NK-92 (cell line): ENCODE data around the gene DNAL4.

Source experiments
- DNase-seq: peaks from one replicate; lab custom pipeline; 2025; ENCODE audit not compliant: unreplicated experiment; lab: John Stamatoyannopoulos, UW

DNAL4 gene

DNA sequence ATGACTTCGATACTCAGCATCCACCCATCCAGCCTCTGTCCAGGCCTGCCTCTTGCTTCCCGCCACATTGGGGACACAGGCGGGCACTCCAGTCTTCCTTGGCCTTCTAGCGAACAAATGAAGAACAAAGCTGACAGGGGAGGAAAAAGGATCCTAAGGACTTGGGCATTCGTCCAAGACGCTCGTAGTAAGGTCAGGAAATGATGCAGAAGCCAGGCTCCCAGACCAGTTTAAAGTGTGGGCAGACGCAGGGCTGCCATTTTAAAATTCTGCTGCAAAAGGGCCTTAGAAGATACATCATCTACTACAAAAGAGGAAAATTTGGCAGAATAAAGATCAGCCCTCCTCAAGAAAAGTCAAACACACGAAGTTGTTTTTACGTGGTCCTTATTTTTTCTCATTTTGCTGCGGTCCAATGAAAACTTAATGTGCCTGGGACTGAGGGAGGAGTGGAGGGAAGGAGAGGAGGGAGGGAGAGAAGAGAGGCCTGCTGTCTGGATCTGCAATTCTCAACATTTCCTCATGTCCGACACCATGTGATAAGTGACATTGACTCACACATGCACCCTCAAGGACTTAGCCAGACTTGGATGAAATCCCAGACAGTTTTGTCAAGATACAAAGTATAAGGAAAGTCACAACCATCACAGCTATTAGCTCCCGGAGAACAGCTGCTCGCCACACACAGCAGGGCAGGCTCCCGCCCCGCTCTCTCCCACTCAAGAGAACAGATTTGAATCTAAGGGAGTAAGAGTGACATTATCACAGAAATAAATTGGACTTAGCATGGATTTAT, 5.7 kb downstream of the DNAL4 start:
- DNase-seq, result no peak

DNA sequence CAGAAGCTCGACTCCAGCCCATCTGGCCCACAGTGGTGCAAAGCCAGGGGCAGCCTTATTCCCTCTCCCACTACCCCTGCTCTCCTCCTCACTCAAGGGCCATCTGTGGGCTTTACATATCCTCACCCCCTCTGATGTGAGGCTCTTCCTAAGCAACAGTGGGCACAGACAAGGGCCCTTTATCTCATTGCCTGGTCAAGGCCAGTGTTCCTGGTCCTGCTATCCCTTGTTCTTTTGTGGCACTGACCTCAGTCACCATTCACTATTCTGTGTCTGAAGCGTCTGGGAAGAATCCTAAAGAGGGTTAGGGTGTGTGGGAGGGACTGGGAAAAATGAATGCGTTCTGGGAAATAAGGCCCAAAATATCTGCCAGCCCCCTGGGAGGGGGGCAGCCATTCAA, 7.3 kb downstream of the DNAL4 start:
- DNase-seq, result no peak

DNA sequence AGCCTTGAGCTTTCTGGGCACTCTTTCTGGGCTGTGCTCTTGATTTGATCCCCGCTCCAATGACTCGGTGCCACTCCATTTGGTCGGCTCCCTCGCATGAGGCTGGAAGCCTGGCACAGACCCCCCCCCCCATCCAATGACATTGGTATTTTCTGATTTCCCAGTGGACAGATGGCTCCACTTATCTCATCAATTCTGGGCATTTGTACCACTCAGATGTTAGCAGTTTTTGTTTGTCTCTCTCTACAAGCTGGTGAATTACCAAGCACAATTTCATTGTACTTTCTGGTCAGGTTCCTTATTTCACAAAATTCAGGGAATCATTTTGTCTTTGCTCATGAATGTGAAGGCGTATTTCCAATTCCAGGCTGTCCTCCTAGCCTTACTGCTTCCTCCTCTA, 9.1 kb downstream of the DNAL4 start:
- DNase-seq, result no peak

- DNase-seq, result no peak
Observed at GRCh38 chr22:38784035-38784434, 9.9 kb downstream of the DNAL4 start.

GRCh38 chr22:38783095-38783615, 10.8 kb downstream of the DNAL4 start:
- no peak for DNase-seq

DNA sequence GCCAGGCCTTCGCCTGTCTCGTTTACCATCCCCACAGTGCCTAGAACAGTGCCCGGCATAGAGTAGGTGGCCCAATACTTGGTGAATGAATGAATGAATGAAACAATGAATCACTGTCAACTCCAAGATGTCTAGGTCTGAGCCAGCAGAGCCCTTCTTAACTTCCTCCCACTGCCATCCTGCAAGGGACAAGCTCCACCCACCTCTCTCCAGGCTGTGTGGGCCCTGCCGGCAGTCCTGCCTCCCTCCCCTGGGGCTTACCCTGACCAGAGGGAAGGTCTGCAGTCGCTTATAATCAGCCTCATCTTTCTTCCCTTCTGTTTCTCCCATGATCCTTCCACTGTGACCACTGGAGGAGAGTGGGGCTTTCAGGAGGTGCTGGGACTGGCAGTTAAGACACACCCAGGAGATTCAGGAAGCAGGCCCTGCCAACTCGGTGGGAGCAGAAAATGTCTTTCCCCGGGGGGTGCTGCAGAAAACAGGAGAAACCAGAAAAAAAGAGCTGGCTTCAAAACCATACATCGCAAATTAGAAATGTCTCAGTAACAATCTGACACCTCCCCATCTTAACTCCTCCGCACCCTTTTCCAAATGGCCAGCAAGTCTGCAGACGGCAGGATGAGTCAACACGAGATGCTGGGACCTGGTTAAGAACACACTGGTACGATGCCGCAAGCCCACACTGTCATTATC, 11.4 kb downstream of the DNAL4 start:
- DNase-seq, result no peak

- no peak for DNase-seq
Observed at GRCh38 chr22:38781033-38781432, 12.9 kb downstream of the DNAL4 start.

DNA sequence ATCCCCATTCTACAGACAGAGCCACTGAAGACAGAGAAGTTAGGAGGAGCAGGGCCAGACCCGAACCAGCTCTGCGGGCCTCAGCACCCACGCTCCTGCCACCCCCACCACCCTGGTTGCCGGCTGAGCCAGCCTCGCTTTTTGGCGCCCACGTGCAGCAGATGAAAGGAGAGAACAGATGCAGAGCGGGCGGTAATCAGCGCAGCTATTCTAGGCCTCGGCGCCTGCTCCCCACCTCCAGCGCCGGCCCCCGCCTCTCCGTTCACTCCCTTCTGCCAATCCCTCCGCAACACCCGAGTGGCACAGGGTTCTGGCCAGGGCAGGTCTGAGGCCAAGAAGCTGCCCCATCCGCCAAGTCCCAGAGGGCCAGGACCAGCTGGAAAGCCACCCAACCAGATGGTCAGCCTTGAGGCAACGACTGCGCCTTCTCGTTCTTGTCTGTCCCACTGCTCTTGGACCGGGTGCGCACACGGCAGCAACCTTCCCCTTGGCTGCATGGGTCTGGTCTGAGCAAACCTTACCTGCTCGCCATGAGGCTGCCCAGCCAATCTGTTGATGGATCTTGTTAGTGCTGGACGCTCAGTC, 16.8 kb downstream of the DNAL4 start:
- no peak for DNase-seq

GRCh38 chr22:38776086-38776485, 17.9 kb downstream of the DNAL4 start:
- DNase-seq, result no peak

DNA sequence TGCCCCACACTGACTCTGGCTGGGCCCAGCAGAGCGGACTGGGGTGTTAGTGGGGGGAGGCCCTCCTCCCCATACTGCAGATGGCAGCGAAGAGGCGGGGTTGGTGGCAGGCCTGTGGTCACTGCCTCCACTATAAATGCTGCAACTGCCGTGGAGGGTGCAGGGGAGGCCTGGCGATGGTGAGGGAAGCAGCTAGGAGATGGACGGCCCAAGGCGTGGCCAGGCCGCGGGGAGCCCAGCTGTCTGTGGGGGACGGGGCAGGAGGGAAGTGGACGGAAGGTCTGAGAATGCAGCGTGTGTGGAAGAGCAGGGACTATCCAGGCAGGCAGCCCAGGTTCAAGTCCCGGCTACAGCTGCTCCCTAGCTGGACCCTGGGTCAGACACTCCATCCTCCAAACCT, 18.3 kb downstream of the DNAL4 start:
- no peak for DNase-seq

DNA sequence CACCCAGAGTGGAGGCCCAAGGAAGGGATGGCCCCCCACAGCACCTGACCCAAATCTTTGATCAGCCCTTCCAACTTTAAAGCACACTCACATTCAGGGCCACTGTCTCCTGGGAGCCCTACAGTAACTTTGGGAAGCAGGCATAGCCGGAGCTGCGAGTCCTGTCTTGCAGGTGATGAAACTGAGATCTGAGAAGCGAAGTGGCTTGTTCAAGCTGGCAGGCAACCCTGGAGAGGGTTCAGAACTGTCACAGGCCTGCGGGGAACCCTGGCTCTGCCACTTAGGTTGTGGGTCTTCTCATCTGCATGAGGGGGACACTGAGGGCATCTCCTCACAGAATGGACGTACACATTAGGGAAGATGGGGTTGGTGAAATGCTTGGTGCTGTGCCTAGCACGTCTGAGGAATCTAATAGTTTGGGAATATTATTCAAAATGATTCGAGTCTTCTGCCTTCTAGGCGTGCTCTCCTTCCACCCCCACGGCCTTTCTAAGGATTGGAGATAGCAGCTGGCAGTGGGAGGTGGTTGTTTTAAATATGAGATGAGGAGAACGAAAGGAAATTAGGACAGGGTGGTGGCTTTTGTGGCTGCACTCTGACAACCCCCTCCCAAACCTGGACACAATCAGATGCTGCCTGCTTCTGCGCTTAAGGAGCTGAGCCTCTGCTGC, 19.3 kb downstream of the DNAL4 start:
- no peak for DNase-seq

DNA sequence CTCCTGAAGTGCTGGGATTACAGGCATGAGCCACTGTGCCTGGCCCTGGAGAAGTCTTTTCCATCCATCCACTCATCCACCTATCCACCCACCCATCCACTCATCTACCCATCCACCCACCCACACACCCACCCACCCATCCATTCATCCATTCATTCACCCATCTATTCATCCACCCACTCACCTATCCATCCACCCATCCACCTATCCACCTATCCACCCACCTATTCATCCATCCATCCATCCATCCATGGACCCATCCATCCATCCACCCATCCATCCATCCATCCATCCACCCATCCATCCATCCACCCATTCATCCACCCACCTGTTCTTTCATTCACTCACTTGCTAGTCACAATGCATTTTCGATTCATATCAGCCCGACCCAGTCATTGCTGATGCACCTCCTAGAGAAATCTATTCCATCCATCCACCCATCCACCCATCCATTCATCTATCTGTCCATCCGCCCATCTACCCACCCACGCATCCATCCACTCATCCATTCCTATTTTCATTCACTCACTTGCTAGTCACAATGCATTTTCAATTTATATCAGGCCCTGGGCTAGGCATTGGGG, 20.5 kb downstream of the DNAL4 start:
- DNase-seq, result no peak

- no peak for DNase-seq
Observed at GRCh38 chr22:38772623-38772873, 21.4 kb downstream of the DNAL4 start.

GRCh38 chr22:38770257-38770949, 23.5 kb downstream of the DNAL4 start:
- DNase-seq, result no peak

DNA sequence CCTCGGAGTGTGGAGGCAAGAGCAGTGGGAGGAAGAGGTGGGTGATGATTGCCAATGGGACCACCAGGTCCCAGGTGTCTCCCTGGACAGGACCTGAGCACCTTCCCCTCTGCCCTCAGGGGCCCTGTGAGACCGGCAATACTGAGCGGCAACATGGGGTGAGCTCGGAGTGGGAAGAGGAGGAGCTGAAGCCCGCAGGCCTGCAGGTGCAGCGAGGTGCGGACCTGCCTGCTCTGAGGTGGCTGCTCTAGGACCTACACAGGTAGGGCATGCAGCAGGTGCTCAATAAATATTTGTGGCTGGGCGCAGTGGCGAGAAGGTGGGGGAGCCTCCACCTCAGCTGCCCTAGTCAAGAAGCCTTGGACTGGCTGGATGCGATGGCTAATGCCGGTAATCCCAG, 25.9 kb downstream of the DNAL4 start:
- no peak for DNase-seq

DNA sequence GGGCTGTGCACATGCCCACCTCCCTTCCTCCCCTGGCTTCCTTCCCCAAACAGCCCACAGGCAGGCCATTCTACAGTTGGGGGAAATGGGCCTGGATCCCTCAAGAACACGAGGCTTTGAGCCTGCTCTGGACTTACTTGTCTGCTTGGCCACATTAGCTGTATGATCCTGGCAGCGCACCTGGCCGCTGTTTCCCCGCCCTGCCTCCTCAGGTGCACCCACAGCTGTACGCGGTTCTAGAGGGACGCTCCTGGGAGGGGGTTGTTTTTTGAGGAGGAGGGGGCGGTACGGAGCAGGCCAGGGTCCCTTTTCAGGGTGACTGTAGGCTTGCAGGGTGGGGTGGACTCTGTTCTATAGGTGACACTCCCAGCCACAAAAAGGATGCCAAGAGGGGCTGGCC, 26.6 kb downstream of the DNAL4 start:
- no peak for DNase-seq

DNA sequence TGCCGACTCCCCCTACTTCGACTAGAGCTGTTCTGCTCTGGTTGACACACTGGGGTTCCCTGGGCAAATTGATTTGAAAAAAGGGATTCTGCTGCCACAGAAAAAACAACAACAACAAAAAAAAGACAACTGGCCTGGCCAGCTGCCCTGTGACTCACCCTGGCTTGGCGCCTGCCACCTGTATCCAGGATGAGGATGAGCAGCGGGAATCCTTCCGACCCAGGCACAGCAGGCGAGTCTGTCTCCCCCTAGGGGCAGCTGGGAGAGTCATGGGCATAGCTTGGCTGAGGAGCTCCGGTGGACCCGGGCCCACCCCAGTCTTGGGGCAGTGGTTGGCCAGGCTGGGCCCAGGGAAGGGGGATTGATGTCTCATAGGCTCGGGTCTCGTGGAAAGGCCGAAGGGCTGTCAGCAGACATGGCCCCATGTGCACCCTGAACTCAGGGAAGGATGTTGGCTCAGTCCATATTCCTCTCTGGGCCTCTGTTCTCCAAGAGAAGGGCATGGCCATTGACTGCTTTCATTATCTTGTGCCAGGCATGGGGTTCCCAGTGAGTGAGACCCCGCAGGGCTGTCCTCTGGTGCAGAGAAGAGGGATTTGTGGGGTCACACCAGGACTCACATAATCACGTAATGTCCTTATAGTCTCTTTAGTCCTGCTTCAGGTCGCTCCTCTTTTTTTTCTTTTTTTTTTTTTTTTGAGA, 27.7 kb downstream of the DNAL4 start:
- no peak for DNase-seq

DNA sequence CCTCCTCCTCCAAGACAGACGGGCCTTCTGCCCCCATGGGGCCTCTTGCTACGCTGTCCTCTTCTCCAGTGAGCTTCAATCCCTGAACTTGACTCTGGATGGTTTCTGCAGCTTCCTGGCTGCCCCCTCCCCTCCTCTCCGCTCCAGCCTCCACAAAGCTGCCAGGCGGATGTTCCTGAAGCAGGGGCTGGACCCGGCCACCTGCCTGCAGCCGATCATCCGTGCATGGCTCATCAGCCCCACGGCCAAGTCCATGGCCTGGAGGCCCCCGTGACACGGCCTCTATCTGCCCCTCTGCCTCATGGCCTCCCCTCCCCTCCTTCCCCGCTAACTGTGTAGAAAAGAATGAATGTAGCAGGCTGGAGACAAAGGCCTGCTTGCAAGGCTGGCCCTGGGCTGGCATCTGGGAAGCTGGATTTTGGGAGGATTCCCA, 31.4 kb downstream of the DNAL4 start:
- DNase-seq, result no peak

DNA sequence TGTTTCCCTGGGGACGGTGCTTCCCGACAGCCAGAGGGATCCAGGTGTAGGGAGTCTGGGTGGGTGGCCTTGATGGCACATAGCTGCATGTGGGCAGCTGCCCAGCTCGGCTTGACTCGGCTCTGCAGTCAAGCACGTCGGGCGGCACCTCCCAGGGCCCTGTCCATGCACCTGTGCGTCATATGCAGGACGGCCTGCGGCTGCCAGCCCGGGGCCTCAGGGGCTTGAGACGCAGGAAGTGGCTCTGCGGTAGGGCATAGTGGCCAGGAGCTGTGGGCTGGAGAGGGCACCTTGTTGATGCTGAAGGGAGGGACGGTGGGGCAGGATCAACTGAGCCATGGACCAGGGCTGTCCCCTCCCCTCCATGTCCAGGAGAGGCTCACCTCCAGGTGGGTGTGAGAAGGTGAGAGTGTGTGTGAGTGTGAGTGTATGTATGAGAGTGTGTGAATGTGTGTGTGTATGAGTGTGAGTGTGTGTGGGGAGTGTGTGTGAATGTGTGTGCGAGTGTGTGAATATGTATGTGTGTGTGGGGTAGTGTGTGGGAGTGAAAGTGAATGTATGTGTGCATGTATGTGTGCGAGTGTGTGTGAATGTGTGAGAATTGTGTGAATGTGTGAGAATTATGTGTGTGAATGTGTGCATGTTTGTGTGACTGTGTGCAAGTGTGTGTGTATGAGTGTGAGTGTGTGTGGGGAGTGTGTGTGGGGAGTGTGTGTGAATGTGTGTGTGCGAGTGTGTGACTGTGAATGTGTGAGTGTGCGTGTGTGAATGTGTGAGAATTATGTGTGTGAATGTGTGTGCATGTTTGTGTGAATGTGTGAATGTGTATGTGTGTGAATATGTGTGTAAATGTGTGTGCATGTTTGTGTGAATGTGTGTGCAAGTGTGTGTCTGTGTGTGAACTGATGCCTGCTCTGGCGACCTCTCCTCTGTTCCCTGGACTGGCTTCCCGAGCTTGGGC, 32.5 kb downstream of the DNAL4 start:
- DNase-seq, result no peak
